Stimulated activated CD8-positive, alpha-beta memory T cell treated with anti-CD3 and anti-CD28 coated beads, Interleukin-15, amount 100 ng/mL, for 48 hours (primary cell): ENCODE results near the gene PBX2.
"Not testable (repeated sequence)": the region's sequence is repeated elsewhere in the genome, so short reads cannot be mapped to it uniquely, and the experiment has no call there.

ENCODE experiments used
- DNase-seq, 2 donors: peaks; one replicate each; pipeline ENCODE4 v3.0.0-alpha.2; 2020; ENCODE audit warnings: low read depth in 2 of 2

Gene PBX2

GRCh38 chr6:32149932-32150870 is 39.8 kb downstream of the PBX2 start:
- no peak for DNase-seq

GRCh38 chr6:32149092-32149755 is 40.8 kb downstream of the PBX2 start:
- DNase-seq: no peak

GRCh38 chr6:32148289-32149091 is 41.5 kb downstream of the PBX2 start:
- DNase-seq: peak; percentile 38 to 58

- no peak for DNase-seq
Observed at GRCh38 chr6:32147401-32148132, 42.4 kb downstream of the PBX2 start.

GRCh38 chr6:32146687-32147086 is 43.3 kb downstream of the PBX2 start:
- DNase-seq: no peak

- DNase-seq: no peak
Observed at GRCh38 chr6:32146287-32146686, 43.7 kb downstream of the PBX2 start.

GRCh38 chr6:32144238-32144637 is 45.8 kb downstream of the PBX2 start:
- DNase-seq: not testable (repeated sequence)

GRCh38 chr6:32140420-32141046 is 49.5 kb downstream of the PBX2 start:
- no peak for DNase-seq

GRCh38 chr6:32139590-32139989 is 50.4 kb downstream of the PBX2 start:
- DNase-seq: no peak

- no peak for DNase-seq
Observed at GRCh38 chr6:32137454-32137853, 52.5 kb downstream of the PBX2 start.
